Stomach (tissue), 4 donors: ENCODE results near the gene DHDH.
"Not testable (repeated sequence)": the region's sequence is repeated elsewhere in the genome, so short reads cannot be mapped to it uniquely, and the experiment has no call there.

Source experiments
- EP300 ChIP-seq: sonication (generic); formaldehyde crosslinking; IDR thresholded peaks from one replicate; pipeline ENCODE4 v1.6.1; 2017; ENCODE audit warnings: antibody characterized with exemption
- TF ChIP-seq, protein P1 (sequence below), 7 experiments: fragments of 450-650 bp in 4 of 7; fragments of 200-600 bp in 3 of 7; sonication (generic) in 3 of 7; IDR thresholded peaks; one replicate each; pipeline ENCODE4 v1.5.1; 2016 to 2019; ENCODE audit warnings: antibody characterized with exemption in 7 of 7, control low read depth in 2 of 7, mild to moderate bottlenecking in 1 of 7

DNA sequence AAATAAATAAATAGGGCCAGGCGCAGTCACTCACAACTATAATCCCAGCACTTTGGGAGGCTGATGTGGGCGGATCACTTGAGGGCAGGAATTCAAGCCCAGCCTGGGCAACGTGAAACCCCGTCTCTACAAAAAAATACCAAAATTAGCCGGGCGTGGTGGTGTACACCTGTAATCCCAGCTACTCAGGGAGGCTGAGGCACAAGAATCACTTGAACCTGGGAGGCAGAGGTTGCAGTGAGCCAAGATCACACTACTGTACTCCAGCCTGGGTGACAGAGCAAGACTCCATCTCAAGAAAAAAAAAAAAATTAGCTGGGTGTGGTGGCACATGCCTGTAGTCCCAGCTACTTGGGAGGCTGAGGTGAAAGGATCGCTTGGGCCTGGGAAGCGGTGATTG lies 7.6 kb upstream of the DHDH start:
- TF ChIP-seq, protein P1, sequence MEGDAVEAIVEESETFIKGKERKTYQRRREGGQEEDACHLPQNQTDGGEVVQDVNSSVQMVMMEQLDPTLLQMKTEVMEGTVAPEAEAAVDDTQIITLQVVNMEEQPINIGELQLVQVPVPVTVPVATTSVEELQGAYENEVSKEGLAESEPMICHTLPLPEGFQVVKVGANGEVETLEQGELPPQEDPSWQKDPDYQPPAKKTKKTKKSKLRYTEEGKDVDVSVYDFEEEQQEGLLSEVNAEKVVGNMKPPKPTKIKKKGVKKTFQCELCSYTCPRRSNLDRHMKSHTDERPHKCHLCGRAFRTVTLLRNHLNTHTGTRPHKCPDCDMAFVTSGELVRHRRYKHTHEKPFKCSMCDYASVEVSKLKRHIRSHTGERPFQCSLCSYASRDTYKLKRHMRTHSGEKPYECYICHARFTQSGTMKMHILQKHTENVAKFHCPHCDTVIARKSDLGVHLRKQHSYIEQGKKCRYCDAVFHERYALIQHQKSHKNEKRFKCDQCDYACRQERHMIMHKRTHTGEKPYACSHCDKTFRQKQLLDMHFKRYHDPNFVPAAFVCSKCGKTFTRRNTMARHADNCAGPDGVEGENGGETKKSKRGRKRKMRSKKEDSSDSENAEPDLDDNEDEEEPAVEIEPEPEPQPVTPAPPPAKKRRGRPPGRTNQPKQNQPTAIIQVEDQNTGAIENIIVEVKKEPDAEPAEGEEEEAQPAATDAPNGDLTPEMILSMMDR (IDR thresholded peaks at IDR 0.05): not testable (repeated sequence)
- not testable (repeated sequence) for TF ChIP-seq EP300
